ENCODE results near the gene GPR87.

Gene GPR87

GRCh38 chr3:151351648-151352047 is 35.0 kb upstream of the GPR87 start:
- no peak overlapping the region for H3K9ac ChIP-seq
- H3K79me2 ChIP-seq (ENCODE audit: insufficient read depth, low read depth) = no peaks in the 10 kb centered on the region
- H3K4me2 ChIP-seq = no peak overlapping the region
- H4K20me1 ChIP-seq (ENCODE audit: insufficient read depth) = no peaks in the 10 kb centered on the region
- no peak overlapping the region for H2AFZ ChIP-seq (ENCODE audit: low read depth)
- TF ChIP-seq, protein P1, sequence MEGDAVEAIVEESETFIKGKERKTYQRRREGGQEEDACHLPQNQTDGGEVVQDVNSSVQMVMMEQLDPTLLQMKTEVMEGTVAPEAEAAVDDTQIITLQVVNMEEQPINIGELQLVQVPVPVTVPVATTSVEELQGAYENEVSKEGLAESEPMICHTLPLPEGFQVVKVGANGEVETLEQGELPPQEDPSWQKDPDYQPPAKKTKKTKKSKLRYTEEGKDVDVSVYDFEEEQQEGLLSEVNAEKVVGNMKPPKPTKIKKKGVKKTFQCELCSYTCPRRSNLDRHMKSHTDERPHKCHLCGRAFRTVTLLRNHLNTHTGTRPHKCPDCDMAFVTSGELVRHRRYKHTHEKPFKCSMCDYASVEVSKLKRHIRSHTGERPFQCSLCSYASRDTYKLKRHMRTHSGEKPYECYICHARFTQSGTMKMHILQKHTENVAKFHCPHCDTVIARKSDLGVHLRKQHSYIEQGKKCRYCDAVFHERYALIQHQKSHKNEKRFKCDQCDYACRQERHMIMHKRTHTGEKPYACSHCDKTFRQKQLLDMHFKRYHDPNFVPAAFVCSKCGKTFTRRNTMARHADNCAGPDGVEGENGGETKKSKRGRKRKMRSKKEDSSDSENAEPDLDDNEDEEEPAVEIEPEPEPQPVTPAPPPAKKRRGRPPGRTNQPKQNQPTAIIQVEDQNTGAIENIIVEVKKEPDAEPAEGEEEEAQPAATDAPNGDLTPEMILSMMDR (conservative IDR thresholded peaks at IDR 0.05; ENCODE audit: low read depth, low read length) = no peak
- no peak overlapping the region for H3K4me3 ChIP-seq (IDR thresholded peaks at IDR 0.05; ENCODE audit: insufficient read depth, low read depth, low read length)
- H3K36me3 ChIP-seq (ENCODE audit: insufficient read depth) = no peaks in the 10 kb centered on the region
- peaks cover 6% of the 10 kb centered on the region for H3K4me1 ChIP-seq (ENCODE audit: low read depth, poor library complexity, severe bottlenecking)
- H3K27ac ChIP-seq = no peak overlapping the region
- H3K27me3 ChIP-seq (ENCODE audit: insufficient read depth, low read depth) = no peaks in the 10 kb centered on the region

GRCh38 chr3:151351219-151351618 is 34.6 kb upstream of the GPR87 start:
- no peaks in the 10 kb centered on the region for H3K79me2 ChIP-seq (ENCODE audit: insufficient read depth, low read depth)
- no peak overlapping the region for H3K9ac ChIP-seq
- H3K27ac ChIP-seq = no peak overlapping the region
- no peaks in the 10 kb centered on the region for H4K20me1 ChIP-seq (ENCODE audit: insufficient read depth)
- no peak overlapping the region for H3K4me2 ChIP-seq
- no peak overlapping the region for H2AFZ ChIP-seq (ENCODE audit: low read depth)
- no peaks in the 10 kb centered on the region for H3K27me3 ChIP-seq (ENCODE audit: insufficient read depth, low read depth)
- H3K4me1 ChIP-seq (ENCODE audit: low read depth, poor library complexity, severe bottlenecking) = peaks cover 6% of the 10 kb centered on the region
- H3K4me3 ChIP-seq (IDR thresholded peaks at IDR 0.05; ENCODE audit: insufficient read depth, low read depth, low read length) = no peak overlapping the region
- no peaks in the 10 kb centered on the region for H3K36me3 ChIP-seq (ENCODE audit: insufficient read depth)
- TF ChIP-seq, protein P1 (conservative IDR thresholded peaks at IDR 0.05; ENCODE audit: low read depth, low read length) = no peak

DNA sequence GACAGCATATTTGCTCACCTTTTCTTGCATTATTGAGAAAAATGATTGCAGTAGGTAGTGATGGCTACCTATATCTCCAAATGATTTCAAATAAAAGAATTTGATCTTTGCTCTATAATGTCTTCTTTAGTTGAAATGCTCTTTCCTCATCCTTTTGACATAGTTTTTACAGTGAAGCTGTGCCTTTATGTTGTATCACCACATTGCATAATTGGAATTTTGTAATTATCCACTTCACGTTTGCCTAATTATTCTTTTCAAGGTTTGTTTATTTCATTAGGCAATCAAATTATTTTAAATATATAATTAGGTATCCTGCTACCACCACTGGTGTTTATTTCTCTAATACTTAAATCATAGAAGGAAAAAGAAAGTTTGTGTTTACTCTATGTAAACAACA is 34.0 kb upstream of the GPR87 start:
- TF ChIP-seq, protein P1 (conservative IDR thresholded peaks at IDR 0.05; ENCODE audit: low read depth, low read length) = no peak
- Histone ChIP-seq H3K4me1 (ENCODE audit: low read depth, poor library complexity, severe bottlenecking) (peaks cover 6% of the 10 kb centered on the region), H3K36me3 (ENCODE audit: insufficient read depth) (no peaks in the 10 kb centered on the region), H2AFZ (ENCODE audit: low read depth) (no peak overlapping the region), H3K27me3 (ENCODE audit: insufficient read depth, low read depth) (no peaks in the 10 kb centered on the region), H3K27ac (no peak overlapping the region), H3K9ac (no peak overlapping the region), H3K4me2 (no peak overlapping the region), H3K79me2 (ENCODE audit: insufficient read depth, low read depth) (no peaks in the 10 kb centered on the region), H4K20me1 (ENCODE audit: insufficient read depth) (no peaks in the 10 kb centered on the region), H3K4me3 (IDR thresholded peaks at IDR 0.05; ENCODE audit: insufficient read depth, low read depth, low read length) (no peak overlapping the region)

DNA sequence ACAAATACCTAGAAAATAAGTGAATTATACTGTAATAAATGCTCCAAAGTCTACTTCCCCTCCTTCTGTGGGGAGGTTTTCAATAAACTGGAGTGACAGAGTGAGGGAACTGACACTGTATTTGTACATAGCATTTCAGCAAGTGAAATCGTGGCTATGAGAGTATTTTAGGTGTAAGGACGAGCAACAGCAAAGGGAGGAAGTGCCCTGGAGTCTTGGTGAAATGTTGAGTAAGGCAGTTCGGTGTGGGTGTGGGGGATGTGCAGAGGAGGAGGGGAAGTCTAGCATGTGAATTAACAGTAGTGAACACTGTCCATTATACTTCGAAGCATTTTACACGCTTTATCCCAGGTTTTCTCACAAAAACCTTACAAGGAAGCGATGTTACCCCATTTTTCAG is 30.8 kb upstream of the GPR87 start:
- Histone ChIP-seq H3K36me3 (ENCODE audit: insufficient read depth) (no peaks in the 10 kb centered on the region), H4K20me1 (ENCODE audit: insufficient read depth) (no peaks in the 10 kb centered on the region), H3K79me2 (ENCODE audit: insufficient read depth, low read depth) (no peaks in the 10 kb centered on the region), H2AFZ (ENCODE audit: low read depth) (no peak overlapping the region), H3K27ac (no peak overlapping the region), H3K9ac (no peak overlapping the region), H3K27me3 (ENCODE audit: insufficient read depth, low read depth) (no peaks in the 10 kb centered on the region), H3K4me1 (ENCODE audit: low read depth, poor library complexity, severe bottlenecking) (peaks cover 6% of the 10 kb centered on the region), H3K4me2 (no peak overlapping the region), H3K4me3 (IDR thresholded peaks at IDR 0.05; ENCODE audit: insufficient read depth, low read depth, low read length) (no peak overlapping the region)
- TF ChIP-seq, protein P1 (conservative IDR thresholded peaks at IDR 0.05; ENCODE audit: low read depth, low read length) = no peak

Measured in KMS-11 (cell line).